ENCODE results near the gene CALML6.

The CALML6 gene

DNA sequence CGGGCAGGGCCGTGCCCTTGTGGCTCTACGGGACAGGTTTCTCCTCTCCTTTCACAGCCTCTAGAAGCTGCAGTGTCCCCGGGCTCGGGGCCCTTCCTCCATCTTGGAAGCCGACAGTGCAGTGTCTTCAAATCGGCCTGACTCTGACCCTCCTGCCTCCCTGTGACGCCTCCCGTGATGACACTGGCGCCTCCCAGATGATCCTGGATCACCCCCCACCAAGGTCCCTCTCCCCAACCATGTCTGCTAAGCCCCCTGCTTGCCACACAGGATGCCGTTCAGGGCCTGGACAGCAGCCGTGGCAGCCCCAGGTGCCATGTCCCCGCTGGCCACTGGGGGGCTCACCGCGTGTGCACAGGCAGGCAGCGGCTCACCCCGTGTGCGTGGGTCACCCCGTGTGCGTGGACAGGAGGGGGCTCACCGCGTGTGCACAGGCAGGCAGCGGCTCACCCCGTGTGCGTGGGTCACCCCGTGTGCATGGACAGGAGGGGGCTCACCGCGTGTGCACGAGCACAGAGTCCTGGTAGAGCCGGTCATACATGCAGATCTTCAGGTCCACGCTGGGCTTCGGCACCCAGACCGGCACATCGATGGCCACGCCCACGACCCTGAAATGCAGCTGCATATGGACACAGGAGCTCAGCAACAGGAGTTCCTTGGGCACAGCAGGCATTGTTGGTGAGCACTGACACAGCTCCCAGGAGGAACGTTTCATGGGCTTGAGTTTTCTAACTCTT is 28.9 kb downstream of the CALML6 start:
- DNase-seq: peak; percentile 57

DNA sequence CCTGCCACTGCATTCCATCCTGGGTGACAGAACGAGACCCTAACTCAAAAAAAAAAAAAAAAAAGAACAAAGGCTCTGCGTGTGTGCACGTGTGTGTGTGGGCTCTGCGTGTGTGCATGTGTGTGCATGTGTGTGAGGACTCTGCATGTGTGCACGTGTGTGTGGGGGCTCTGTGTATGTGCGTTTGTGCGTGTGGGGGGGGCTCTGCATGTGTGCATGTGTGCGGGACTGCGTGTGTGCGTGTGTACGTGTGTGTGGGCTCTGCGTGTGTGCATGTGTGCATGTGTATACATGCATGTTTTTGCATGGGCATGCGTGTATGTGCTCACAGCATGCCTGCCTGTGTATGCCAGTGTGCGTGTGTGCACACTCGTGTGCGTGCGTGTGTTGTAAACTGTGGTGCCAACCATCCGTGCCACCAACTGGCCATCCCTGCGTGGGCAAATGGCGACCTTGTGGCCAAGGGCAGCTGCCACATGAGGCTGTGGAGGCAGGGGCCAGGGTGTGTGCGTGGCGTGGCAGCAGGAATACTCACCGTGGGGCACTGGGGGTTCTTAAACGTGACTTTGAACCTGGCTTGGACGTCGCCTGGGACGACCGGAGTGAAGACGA is 30.8 kb downstream of the CALML6 start:
- no peak for DNase-seq

- no peak for DNase-seq
These were observed 31.5 kb downstream of the CALML6 start for GRCh38 chr1:1946540-1946939.

DNA sequence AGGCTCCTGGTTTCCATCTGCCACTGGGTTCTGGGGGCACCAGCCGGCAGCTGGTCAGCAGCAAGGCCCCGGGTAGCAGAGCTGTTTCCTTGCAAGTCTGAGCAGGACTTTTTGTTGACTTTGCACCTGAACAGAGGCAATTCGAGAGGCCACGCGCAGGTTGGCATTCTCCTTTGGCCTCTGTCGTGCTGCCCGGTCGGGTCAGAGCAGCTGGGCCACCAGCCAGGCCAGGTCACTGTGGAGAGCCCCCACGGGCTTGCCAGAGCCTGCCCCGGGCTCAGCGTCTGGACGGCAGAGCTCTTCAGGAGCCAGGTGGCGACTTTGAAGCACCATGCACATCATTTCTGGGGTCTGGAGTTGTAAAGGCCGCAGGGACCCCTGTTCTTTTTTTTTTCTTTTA is 32.4 kb downstream of the CALML6 start:
- no peak for DNase-seq

- no peak for DNase-seq
These were observed 33.7 kb downstream of the CALML6 start for GRCh38 chr1:1948783-1949182.

- DNase-seq: no peak
These were observed 35.9 kb downstream of the CALML6 start for GRCh38 chr1:1950940-1951339.

DNA sequence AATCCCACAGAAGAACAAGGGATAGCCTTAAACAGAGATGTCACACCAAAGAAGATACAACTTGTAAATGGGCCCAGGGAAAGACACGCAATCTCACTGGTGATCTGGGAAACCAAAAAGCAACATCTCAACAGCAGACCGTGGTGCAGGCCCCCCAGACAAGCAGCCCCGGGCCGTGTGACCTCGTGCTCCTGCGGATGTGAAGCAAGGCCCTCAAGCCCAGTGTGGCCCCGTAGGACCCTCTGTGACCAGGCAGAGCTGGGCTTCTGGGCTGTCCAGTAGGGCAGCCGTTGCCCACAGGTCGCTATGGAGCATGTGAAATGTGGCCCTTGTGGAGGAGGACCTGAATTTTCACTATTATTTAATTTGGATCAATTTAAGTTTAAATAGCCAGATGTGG is 39.0 kb downstream of the CALML6 start:
- DNase-seq: no peak

DNA sequence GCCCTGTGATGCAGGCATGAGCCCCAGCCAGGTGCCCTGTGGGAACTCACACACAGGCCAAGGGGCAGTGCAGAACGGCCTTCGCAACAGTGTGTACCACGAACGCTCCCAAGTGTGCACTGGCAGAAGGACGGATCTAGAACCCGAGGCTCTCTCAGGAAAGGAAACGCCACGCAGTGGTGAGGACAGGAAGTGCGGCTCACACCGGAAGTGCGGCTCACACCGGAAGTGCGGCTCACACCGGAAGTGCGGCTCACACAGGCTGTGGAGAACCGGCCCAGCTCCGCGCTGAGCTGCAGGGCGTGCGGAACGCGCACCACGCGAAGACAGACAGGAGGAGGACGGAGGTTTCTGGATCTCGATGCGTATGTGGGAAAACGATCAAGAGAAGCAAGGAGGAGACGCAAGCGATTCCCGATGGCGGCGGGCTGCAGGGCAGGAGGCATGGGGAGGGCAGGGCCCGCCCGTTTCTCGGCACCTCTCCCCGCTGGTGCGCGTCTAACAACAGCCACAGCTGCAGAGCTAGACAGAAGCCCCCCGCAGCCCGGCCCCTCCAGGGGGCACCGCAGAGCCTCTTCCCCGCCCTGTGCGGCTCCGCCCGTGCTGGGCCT is 39.9 kb downstream of the CALML6 start:
- DNase-seq: no peak

- no peak for DNase-seq
These were observed 40.6 kb downstream of the CALML6 start for GRCh38 chr1:1955621-1956094.

- no peak for DNase-seq
These were observed 41.0 kb downstream of the CALML6 start for GRCh38 chr1:1956101-1956500.

DNA sequence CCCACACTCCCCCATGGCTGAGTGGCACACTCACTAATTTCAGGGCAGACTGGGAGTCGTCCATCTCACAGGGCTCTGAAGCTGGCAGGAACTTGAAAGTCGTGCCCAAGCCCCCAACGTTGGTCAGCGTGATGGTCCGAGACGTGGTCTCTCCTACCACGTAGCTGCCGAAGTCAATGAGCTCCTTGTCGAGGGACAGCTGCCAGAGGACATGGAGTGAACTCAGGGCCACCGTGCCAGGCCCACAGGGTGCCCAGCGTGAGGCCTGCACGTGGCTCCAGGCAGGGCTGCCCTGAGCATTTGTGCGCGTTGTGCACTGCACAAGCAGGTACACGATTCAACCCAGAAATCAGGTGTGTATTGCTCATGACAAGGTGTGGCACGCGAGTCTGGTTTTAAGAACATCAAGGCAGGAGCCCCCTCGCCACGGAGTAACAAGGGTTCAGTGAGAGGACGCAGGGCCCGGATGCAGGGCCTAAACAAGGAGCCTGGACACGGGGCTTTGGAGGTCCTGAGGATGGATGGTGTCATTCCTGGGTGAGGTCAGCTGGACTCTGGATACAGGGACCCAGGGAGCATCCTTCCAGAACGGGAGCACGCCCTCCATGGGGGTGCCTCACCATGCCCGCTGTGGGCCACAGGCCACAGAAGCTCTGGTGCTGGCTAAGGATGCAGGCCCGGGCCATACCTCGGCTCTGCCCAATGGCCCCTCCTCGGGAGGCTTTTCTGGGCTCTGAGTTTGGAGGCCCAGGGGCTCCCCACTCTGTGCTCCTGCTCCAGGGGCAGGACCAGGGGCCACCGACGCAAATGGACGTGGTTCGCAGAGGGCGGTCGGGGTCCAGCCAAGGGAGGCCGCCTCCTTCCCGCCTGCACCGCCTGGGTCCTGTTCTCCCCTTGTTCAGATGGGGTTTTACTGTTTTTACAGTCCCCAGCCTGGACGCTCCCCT is 41.8 kb downstream of the CALML6 start:
- no peak for DNase-seq

- DNase-seq: no peak
These were observed 42.5 kb downstream of the CALML6 start for GRCh38 chr1:1957533-1957961.

DNA sequence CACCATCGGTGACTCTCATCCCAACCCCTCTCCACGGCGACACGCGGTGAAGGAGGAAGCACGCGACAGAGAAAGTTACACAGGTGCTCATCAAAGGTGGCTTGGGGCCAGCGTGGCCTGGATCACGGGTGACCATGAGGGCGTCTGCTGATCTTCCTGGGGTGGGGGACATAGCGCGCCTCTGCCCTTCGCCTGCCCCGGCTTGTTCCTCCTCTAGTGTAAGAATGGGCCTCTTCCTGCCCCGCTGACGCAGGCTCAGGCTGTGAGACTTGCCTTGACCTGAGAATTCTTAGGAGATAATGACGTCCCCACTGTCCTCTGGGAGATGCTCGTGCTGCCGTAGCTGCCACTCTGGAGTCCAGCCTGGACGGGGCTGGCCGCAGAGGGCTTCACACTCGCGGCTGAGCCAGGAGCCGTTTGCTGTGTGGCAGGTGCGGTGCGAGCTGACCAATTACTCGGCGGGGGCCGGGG is 43.0 kb downstream of the CALML6 start:
- no peak for DNase-seq

- no peak for DNase-seq
These were observed 44.4 kb downstream of the CALML6 start for GRCh38 chr1:1959459-1959839.

DNA sequence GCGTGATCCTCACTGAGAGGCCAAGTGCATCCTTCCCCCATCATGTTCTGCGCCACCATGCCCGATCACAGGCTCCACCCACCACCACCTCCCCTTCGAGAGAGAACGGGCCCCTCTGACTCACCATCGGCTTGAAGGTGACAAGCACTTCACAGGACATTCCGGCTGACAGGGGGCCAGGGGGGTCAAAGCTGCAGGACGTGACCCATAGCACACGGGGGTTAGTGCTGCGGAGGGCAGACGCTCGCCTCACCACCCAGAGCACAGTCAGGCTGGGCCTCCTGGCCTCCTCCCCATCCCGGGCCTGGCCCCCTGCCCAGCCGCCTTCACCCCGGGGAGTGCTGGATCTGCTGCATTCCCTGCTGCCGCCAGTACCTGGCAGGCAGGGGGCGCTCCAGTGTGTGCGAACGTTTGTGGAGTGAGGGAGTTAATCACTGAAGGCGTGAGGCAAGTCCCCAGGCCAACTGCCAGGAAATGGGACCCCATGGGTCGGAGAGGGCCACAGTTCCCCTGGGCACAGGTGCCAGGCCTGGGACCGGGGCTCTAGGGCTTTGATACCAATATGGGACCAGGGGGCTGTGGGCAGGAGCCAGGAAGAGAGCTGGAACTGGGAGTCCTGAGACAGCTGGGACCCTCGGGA is 44.9 kb downstream of the CALML6 start:
- DNase-seq: peak; percentile 85

DNA sequence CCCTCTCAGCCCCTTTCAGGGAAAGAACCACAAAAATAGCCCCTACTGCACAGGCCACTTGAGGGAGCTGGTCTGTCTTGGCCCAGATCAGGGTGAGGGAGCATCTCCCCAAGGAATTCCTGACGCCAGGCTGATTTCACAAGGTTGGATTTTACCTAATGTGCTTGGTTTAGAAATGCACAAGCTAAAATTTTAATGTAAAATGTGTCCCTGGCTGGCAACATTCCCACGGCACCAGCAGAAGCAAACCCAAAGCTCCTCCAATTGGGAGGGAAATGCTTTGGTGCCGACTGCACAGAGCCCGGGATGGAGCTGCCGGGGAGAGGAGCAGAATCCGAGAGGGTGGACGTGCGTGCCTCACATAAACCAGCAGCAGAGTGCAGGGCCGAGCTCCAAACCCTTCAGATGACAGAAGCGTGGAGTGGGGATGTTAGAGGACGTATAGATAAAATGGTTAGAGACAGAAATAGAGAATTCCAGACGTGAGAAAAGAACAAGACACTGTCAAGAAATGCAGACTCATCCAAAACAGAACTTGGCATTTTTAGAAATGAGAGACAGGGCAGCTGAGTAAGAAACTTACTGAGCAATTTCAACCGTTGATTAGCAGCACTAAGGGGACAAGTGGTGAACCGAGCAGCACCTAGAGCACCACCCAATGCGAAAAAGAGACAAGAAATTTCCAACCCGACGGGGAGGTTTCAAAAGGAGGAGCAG is 45.6 kb downstream of the CALML6 start:
- no peak for DNase-seq

GRCh38 chr1:1962752-1963151 is 47.7 kb downstream of the CALML6 start:
- DNase-seq: no peak

GRCh38 chr1:1963570-1963969 is 48.5 kb downstream of the CALML6 start:
- no peak for DNase-seq

DNA sequence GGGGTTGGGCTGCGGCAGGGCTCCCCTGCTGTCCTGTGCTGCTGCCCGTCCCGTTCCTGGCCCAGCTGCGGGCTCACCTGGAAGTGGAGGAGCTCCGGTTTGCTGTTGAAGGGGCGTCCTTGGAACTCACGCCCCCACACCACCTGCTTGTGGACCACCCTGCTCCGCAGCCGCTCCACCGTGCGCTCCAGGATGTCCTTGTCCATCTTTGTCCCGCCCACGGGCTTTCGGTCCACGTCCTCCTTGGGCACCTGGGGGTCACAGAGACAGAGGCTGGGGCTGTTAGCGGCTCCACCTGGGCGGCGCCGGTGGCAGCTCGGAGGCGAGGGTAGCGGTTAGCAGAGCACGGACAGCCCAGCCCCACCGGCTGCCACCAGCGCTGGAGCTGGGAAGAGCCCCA is 49.8 kb downstream of the CALML6 start:
- no peak for DNase-seq

GRCh38 chr1:1965546-1965945 is 50.5 kb downstream of the CALML6 start:
- DNase-seq: no peak

DNA sequence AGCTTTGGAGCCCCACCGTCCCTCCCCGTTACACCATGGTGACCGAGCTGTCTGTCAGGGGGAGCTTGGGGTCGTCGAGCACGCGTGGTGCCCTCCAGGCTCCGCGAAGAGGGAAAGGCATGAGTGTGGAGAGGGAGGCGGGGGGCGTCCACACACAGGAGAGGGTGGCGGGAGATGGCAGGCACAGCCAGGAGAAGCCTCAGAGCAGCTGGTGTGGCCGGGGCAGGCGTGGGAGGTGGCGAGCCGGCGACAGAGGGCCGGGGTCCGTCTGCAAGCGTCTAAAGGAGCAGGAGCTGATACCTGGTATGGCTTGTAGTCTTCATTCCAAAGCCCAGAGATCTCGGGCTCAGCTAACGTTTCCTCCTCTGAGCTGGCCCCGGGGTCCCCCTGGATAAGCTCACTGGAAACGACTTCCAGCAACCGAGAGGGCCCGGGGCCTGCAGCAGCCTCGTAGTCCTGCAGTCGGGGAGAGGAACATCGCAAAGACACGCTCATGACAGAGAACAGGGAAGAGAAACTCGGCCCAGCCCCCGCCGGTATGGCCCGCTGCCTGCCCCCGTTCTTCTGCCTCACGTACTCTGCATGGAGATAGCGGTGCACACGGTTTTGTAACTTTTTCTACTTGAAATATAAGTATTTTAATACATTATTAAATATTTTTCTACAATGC is 51.1 kb downstream of the CALML6 start:
- DNase-seq: no peak
